Activated T-helper 1 cell treated with anti-CD3 and anti-CD28 coated beads, Interleukin-2, amount 50 U/mL, for 16 hours (primary cell): ENCODE measurements around the gene VN1R5.

Experiments
- DNase-seq, 2 donors: peaks; one replicate each; pipeline ENCODE4 v3.0.0-alpha.2; 2020; ENCODE audit warnings: low read depth in 1 of 2, low spot score in 1 of 2

The VN1R5 gene

GRCh38 chr1:247299723-247300381 lies 44.0 kb downstream of the VN1R5 start:
- no peak for DNase-seq

GRCh38 chr1:247300491-247301175 lies 44.8 kb downstream of the VN1R5 start:
- no peak for DNase-seq

DNA sequence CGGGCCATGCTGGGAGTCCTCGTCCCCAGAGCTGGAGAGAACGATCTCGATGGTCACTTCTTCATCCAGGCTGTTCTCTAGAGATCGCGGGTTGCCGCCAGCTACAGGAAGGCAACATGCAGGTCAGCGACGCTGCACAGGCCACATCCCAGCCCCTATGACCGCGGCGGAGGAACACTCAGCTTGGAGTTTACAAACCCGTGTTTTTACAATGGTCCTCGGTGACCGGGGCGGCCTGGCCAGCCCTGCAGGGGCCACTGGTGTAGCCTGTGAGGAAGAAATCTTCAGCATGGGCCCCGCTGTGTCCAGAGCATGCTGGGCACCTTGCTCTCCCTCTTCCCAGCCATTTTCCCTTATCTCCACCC lies 45.3 kb downstream of the VN1R5 start:
- DNase-seq = no peak

GRCh38 chr1:247303216-247303615 lies 47.3 kb downstream of the VN1R5 start:
- DNase-seq = no peak

DNA sequence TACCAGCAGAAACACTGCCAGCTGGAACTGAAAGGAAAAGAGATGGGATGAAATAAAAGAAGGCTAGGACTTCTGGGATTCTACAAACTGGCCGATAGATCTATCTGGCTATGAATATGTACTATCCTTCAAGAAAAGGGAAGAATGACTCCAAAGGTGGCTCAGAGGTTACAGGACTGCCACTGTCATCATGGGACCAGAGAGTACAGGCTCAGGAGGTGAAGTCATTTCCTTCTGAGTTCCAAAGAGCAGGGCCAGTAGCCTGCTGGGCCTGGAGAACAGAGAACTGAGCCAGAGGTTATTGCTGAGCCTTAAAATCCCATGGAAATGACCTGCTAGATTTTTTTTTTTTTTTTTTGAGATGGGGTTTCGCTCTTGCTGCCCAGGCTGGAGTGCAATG lies 48.2 kb downstream of the VN1R5 start:
- no peak for DNase-seq
